ENCODE data around the gene KCNQ5.

DNA sequence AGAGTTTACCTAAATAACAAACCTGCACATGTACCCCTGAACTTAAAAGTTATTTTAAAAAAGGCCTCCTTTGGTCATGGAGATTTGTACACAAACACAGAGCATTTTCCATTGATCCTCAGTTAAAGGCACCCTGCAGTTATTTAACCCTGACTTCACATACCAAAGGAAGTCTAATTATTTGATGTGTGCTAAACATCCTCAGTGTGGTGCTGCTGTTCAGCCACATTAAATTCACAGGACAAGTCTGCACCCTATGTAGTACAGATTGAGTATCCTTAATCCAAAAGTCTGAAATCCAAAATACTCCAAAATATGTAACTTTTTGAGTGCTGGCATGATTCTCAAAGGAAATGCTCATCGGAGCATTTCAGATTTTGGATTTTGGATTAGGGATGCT, 21.4 kb downstream of the KCNQ5 start:
- TF ChIP-seq MYC (IDR thresholded peaks at IDR 0.05; ENCODE audit: insufficient read depth, insufficient read length, insufficient replicate concordance, low read length, severe bottlenecking): no peak
- TF ChIP-seq ESRRA (IDR thresholded peaks at IDR 0.05; ENCODE audit: low read length): no peak
- no peak for TF ChIP-seq LARP7 (IDR thresholded peaks at IDR 0.05)
- TF ChIP-seq RFX5 (IDR thresholded peaks at IDR 0.05; ENCODE audit: low read depth, low read length): no peak
- no peak for TF ChIP-seq NFXL1 (IDR thresholded peaks at IDR 0.05; ENCODE audit: borderline replicate concordance)
- TF ChIP-seq YY1 (IDR thresholded peaks at IDR 0.05; ENCODE audit: low read depth, low read length): no peak
- no peak for TF ChIP-seq NBN (IDR thresholded peaks at IDR 0.05)
- TF ChIP-seq, protein P1, sequence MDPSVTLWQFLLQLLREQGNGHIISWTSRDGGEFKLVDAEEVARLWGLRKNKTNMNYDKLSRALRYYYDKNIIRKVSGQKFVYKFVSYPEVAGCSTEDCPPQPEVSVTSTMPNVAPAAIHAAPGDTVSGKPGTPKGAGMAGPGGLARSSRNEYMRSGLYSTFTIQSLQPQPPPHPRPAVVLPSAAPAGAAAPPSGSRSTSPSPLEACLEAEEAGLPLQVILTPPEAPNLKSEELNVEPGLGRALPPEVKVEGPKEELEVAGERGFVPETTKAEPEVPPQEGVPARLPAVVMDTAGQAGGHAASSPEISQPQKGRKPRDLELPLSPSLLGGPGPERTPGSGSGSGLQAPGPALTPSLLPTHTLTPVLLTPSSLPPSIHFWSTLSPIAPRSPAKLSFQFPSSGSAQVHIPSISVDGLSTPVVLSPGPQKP (IDR thresholded peaks at IDR 0.05; ENCODE audit: low read depth, low read length): no peak
- TF ChIP-seq KDM1A (IDR thresholded peaks at IDR 0.05; ENCODE audit: borderline replicate concordance): no peak
- TF ChIP-seq, protein P2, sequence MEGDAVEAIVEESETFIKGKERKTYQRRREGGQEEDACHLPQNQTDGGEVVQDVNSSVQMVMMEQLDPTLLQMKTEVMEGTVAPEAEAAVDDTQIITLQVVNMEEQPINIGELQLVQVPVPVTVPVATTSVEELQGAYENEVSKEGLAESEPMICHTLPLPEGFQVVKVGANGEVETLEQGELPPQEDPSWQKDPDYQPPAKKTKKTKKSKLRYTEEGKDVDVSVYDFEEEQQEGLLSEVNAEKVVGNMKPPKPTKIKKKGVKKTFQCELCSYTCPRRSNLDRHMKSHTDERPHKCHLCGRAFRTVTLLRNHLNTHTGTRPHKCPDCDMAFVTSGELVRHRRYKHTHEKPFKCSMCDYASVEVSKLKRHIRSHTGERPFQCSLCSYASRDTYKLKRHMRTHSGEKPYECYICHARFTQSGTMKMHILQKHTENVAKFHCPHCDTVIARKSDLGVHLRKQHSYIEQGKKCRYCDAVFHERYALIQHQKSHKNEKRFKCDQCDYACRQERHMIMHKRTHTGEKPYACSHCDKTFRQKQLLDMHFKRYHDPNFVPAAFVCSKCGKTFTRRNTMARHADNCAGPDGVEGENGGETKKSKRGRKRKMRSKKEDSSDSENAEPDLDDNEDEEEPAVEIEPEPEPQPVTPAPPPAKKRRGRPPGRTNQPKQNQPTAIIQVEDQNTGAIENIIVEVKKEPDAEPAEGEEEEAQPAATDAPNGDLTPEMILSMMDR (IDR thresholded peaks at IDR 0.05 in 2 of 3, conservative IDR thresholded peaks at IDR 0.05 in 1 of 3; ENCODE audit: control insufficient read depth in 2 of 3, extremely low read depth in 1 of 3, insufficient read depth in 1 of 3, low read depth in 3 of 3, low read length in 3 of 3): peak in 2 of 3 experiments; percentile 13 to 50; a peak in 3 of 6 replicates
- TF ChIP-seq, protein P3, sequence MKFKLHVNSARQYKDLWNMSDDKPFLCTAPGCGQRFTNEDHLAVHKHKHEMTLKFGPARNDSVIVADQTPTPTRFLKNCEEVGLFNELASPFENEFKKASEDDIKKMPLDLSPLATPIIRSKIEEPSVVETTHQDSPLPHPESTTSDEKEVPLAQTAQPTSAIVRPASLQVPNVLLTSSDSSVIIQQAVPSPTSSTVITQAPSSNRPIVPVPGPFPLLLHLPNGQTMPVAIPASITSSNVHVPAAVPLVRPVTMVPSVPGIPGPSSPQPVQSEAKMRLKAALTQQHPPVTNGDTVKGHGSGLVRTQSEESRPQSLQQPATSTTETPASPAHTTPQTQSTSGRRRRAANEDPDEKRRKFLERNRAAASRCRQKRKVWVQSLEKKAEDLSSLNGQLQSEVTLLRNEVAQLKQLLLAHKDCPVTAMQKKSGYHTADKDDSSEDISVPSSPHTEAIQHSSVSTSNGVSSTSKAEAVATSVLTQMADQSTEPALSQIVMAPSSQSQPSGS (IDR thresholded peaks at IDR 0.05; ENCODE audit: low read length): no peak
- TF ChIP-seq EZH2 (IDR thresholded peaks at IDR 0.05; ENCODE audit: borderline replicate concordance, control insufficient read depth, low read depth, low read length): no peak
- TF ChIP-seq ZNF274 (IDR thresholded peaks at IDR 0.05; ENCODE audit: insufficient read depth, insufficient read length): no peak
- no peak for TF ChIP-seq POLR2AphosphoS5 (IDR thresholded peaks at IDR 0.05; ENCODE audit: low read length)

Data from GM12878 (cell line).